HG02571 (cell line): ENCODE results near the gene IL1R1.
A peak's percentile ranks its signal among the peaks of the same experiment; 100 is the strongest.
"Not testable (repeated sequence)": the region's sequence is repeated elsewhere in the genome, so short reads cannot be mapped to it uniquely, and the experiment has no call there.

Experiments used
- ATAC-seq: cut with Tn5 transposase; IDR thresholded peaks from one replicate; pipeline ENCODE4 v1.9.1; 2021; ENCODE audit warnings: mild to moderate bottlenecking, moderate library complexity; ENCODE audit not compliant: unreplicated experiment

IL1R1 gene, protein sequence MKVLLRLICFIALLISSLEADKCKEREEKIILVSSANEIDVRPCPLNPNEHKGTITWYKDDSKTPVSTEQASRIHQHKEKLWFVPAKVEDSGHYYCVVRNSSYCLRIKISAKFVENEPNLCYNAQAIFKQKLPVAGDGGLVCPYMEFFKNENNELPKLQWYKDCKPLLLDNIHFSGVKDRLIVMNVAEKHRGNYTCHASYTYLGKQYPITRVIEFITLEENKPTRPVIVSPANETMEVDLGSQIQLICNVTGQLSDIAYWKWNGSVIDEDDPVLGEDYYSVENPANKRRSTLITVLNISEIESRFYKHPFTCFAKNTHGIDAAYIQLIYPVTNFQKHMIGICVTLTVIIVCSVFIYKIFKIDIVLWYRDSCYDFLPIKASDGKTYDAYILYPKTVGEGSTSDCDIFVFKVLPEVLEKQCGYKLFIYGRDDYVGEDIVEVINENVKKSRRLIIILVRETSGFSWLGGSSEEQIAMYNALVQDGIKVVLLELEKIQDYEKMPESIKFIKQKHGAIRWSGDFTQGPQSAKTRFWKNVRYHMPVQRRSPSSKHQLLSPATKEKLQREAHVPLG

DNA sequence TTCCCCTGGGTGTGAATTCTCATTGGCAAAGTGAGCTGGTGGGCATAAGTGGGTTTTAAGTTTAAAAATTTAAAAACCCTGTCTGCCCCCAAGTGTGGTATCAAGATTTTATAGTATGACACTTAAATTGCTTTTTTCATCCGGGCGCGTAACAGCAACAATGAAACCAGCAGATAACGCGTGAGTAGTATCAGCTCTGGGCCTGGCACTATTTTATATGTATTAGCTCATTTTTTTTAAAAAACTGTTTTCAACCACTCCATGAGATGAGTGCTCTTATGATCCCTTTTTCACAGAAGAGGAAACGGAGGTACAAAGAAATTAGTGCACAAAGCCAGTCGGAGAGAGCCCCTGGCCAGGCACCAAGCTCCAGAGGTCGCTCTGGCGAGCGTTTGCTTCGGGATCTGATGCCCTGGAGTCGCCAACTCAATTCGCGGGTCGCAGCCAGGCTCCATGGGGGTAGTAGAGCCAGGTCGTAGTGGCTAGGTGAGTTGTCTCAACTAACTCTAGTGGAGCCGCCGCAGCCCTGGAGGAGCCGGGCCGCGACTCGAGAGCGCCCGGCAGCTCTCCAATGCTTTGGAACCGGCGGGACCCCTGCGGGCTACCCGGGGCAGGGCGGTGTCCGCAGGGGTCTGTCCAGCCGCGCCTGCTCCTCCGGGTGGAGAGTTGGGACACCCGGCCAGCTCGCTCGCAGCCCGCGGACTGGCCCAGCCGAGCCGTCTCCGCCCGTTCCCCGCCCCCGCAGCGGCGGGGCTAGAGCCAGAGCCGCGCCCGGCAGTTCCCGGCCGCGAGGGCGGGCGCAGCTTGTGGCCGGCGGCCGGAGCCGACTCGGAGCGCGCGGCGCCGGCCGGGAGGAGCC is at the start of gene IL1R1:
Gene IL1R1, plus strand, starts transcription at position 777 of the 859 bp plus-strand sequence. CDS start 14,979 bp downstream, outside the sequence.
- no peak for ATAC-seq

DNA sequence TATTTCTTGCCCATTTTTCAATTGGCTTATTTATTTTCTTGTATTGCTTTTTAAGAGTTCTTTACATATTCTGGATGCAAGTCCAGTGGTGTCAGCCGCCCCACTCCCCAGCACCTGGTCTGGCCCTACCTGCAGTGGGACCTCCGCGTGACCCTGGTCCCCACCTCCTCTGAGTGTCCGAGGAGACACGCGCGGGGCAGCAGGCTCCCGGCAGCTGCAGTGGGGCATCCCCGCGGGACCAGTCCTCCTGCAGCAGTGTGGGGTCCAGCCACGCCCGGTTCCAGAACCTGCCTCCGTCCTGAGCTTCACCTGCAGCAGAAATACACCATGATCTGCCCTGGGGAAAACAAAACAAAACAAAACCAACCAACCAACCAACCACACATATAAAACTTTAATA is 48.9 kb upstream of the IL1R1 start:
- no peak for ATAC-seq

- no peak for ATAC-seq
These were observed 47.6 kb upstream of the IL1R1 start for GRCh38 chr2:102094917-102095316.

- ATAC-seq = no peak
These were observed 46.4 kb upstream of the IL1R1 start for GRCh38 chr2:102096103-102096502.

DNA sequence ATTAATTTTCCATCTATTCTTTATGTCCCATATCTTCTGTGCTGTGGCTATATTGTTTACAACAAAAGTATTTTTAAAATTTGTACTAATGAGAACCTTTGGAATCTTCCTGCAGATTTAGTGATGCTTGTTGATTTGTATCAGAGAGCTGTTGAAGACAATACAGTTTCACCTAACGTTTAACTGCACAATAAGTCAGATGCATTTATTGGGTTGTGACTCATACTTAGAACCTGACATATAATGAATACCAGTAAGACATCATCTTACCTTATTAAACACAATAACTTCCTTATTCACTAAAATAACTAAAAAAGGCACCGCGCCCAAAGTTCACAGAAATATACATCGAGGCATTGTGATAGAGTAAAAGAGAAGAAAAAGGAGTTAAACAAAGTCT is 43.8 kb upstream of the IL1R1 start:
- ATAC-seq = no peak

- ATAC-seq = no peak
These were observed 42.8 kb upstream of the IL1R1 start for GRCh38 chr2:102099536-102100298.

GRCh38 chr2:102100371-102101096 is 42.0 kb upstream of the IL1R1 start:
- ATAC-seq = no peak

GRCh38 chr2:102101097-102101848 is 41.3 kb upstream of the IL1R1 start:
- no peak for ATAC-seq

DNA sequence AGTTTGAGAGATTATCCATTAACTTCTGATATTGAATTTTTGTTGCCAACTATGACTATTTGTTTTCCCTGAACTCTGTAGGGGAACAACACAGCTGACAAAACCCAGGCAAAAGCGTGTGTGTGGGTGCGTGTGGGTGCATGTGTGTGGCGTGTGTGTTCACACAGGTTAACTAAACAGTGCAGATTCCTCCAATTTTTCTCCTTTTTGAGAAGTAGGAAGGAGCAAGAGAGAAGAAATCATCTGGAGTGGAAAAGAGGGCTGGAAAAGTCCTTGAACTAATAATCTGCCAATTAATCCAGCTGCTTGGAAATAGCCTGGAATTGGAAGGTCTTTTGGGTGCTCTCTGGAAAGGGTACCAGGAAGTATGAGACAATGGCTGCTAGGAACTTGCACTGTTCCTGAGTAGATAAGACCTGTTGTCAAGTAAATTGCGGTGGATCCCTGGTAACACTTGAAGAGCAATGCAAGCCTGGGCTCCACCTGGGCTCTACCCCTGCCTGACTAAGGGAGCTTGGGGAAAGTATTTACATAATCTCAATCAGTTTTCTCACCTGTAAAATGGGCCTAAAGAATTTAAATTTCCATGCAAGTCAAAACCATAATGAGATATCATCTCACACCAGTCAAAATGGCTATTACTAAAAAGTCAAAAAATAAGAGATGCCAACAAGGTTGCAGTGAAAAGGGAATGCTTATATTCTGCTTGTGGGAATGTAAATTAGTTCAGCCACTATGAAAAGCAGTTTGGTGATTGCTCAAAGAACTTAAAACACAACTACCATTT is 40.5 kb upstream of the IL1R1 start:
- ATAC-seq = no peak

- not testable (repeated sequence) for ATAC-seq
These were observed 40.0 kb upstream of the IL1R1 start for GRCh38 chr2:102102636-102102948.

- ATAC-seq = no peak
These were observed 39.3 kb upstream of the IL1R1 start for GRCh38 chr2:102103284-102103683.

- ATAC-seq = peak; percentile 66
These were observed 38.3 kb upstream of the IL1R1 start for GRCh38 chr2:102103992-102104871.

GRCh38 chr2:102106133-102106556 is 36.4 kb upstream of the IL1R1 start:
- ATAC-seq = no peak

- ATAC-seq = not testable (repeated sequence)
These were observed 35.5 kb upstream of the IL1R1 start for GRCh38 chr2:102106813-102107740.

GRCh38 chr2:102107741-102108070 is 34.8 kb upstream of the IL1R1 start:
- no peak for ATAC-seq

- no peak for ATAC-seq
These were observed 33.5 kb upstream of the IL1R1 start for GRCh38 chr2:102109016-102109415.

DNA sequence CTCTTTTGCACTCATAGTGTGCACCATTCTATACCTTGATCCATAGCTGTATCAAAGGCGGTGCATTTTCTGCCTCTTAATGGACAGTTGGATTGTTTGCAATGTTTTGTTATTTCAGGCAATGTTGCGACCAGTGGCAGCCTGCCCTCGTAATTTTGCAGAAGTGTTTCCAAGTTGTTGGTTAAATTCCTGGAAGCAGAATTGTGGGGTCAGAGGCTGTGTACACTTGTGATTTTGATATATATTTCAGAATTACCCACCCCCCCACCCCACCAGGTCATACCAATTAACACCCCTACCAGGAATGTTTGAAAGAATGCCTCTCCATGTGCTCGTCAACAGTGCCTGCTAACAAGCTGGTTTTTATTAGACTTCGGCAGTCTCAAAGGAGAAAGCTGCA is 32.4 kb upstream of the IL1R1 start:
- no peak for ATAC-seq
